ENCODE results near the gene KCNQ1OT1. TPM values are rescaled to one million over a fixed set of nuclear protein-coding genes. Genes with fewer than 3 reads are reported as not detected.
A peak's percentile ranks its signal among the peaks of the same experiment; 100 is the strongest.

KCNQ1OT1 gene
- total RNA-seq = under 1 TPM; 0.18 to 0.20 (median 0.19) TPM

DNA sequence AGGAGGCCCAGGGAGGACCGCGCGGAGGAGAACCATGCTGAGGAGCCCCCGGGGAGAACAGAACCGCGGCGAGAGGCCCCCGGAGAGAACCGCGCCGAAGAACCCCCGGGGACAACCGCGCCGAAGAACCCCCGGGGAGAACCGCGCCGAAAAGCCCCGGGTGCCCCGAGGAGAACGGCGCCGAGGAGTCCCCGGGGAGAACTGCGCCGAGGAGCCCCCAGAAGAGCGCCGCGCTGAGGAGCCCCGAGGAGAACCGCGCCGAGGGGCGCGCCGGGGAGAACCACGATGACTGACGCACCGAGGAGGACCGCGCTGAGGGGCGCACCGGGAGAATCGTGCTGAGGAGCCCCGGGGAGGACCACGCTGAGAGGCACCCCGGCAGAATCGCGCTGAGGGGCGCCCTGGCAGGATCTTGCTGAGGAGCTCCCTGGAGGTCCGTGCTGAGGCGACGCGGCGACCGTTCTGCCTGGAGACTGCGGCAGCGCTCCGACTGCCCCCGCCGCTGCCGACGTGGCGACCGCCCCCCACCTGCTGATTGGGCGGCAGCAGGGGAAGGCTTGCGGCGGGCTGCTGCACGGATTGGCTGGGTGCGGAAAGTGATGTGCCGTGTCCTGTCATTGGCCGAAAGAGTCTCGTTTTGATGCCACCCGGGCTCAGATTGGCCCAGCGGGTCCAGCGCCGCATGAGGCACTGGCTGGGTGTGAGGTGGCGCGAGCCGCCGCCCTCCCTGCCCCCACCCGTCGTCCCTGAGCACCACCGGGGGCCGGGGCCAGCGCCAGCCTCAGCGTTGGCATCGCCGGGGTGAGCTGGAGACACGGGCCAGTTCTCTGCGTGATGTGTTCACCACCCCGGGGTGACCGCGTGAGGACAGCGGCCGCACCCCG is at the start of gene KCNQ1OT1:
TSS of gene KCNQ1OT1 (minus strand) at position 464 of the 884 bp plus-strand sequence.
- Mint-ChIP-seq H3K4me1 (ENCODE audit: low read depth) (peaks cover 10% of the 10 kb centered on the region), H3K36me3 (ENCODE audit: insufficient read depth) (peaks cover 8% of the 10 kb centered on the region), H3K27me3 (ENCODE audit: low read depth) (no peaks in the 10 kb centered on the region), H3K4me3 (peak within 1 kb of the TSS; percentile 84), H3K9me3 (no peaks in the 10 kb centered on the region)
- peak; percentile 96 to 97 for ATAC-seq
- peak; percentile 78 for DNase-seq

DNA sequence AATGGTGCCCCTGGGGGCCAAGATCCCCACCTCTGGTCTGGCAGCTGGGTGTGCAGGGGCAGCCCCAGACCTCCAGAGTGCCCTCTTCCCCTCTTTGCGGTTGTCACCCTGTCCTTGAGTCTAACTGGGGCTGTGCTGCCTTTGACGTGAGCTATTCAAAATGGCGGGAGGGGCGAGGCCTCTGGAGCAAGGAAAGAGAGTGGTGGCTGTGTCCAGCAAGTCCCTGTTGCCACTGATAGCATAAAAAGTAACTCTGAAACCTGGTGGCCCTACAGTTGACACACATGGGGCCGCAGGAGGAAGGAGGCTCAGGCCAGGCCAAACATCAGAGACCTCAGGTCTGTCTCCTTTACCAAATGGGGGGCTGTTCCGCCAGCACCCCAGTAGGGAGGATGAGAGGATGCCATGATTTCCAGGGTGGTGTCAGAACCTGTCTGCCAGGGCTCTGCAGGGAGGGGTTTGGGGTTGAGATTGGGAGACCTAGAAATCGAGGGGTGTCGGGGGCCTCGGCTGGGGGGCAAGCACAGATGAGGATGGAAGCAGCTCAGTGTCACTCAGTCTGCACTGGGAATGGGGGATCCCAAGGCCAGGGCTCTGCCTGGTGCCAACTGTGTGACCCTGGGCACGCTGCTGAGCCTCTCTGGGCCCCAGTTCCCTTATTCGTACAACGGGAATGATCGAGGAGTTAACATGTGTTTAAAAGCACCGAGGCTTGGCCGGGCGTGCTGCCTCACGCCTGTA is 49.2 kb upstream of the KCNQ1OT1 start:
- Mint-ChIP-seq H3K36me3 (ENCODE audit: insufficient read depth) (peaks cover 8% of the 10 kb centered on the region), H3K27me3 (ENCODE audit: low read depth) (no peaks in the 10 kb centered on the region), H3K9me3 (no peaks in the 10 kb centered on the region), H3K4me3 (no peak overlapping the region), H3K4me1 (ENCODE audit: low read depth) (no peaks in the 10 kb centered on the region)
- DNase-seq (no peak), ATAC-seq (no peak)

DNA sequence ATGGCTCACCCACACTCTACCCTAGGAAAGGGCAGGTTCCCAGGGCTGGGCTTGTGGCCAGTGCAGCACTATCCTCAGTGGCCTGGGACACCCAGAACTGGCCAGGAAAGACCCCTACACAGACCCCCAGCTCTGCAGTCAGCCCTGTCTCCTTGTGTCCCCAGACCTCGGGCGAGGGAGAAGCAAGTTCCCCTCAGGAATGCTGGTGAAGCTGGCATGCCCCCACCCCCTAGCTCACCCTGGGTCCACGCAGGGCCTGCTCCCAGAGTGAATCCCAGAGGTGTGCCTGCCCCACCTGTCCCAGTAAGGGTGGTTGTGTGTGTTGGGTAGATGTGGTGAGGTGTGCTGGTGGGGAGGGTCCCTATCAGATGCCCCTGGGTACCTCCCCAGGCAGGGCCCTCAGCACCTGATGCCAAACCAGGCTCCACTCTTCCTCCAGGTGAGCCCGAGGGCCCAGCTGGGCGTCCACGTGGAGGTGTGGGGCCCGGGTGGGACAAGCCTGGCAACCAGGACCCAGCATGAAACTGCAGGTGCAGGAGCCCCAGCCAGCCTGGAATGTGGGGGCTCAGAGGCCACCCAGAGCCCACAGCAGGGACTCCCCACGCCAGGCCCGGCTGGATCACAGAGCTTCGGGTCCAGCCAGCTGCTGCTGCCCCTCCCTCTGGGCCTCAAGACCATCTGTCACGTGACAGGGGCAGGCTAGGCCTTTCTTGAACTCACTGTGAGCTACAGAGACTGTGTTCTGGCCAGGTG is 48.4 kb upstream of the KCNQ1OT1 start:
- peaks cover 8% of the 10 kb centered on the region for H3K36me3 Mint-ChIP-seq (ENCODE audit: insufficient read depth)
- H3K4me3 Mint-ChIP-seq = no peak overlapping the region
- H3K9me3 Mint-ChIP-seq = no peaks in the 10 kb centered on the region
- no peaks in the 10 kb centered on the region for H3K4me1 Mint-ChIP-seq (ENCODE audit: low read depth)
- no peaks in the 10 kb centered on the region for H3K27me3 Mint-ChIP-seq (ENCODE audit: low read depth)
- no peak for ATAC-seq
- no peak for DNase-seq

GRCh38 chr11:2747248-2748027 is 47.6 kb upstream of the KCNQ1OT1 start:
- no peaks in the 10 kb centered on the region for H3K4me1 Mint-ChIP-seq (ENCODE audit: low read depth)

GRCh38 chr11:2746401-2747247 is 46.8 kb upstream of the KCNQ1OT1 start:
- no peaks in the 10 kb centered on the region for H3K27me3 Mint-ChIP-seq (ENCODE audit: low read depth)
- ATAC-seq (no peak), DNase-seq (no peak)
- no peak overlapping the region for H3K4me3 Mint-ChIP-seq
- H3K4me1 Mint-ChIP-seq (ENCODE audit: low read depth) = no peaks in the 10 kb centered on the region
- no peaks in the 10 kb centered on the region for H3K9me3 Mint-ChIP-seq
- no peaks in the 10 kb centered on the region for H3K36me3 Mint-ChIP-seq (ENCODE audit: insufficient read depth)

More at GRCh38 chr11:2747248-2748027, 47.6 kb upstream of the KCNQ1OT1 start:
- H3K4me3 Mint-ChIP-seq = no peak overlapping the region
- no peaks in the 10 kb centered on the region for H3K9me3 Mint-ChIP-seq
- no peak for ATAC-seq
- peaks cover 3% of the 10 kb centered on the region for H3K36me3 Mint-ChIP-seq (ENCODE audit: insufficient read depth)
- no peaks in the 10 kb centered on the region for H3K27me3 Mint-ChIP-seq (ENCODE audit: low read depth)
- no peak for DNase-seq

DNA sequence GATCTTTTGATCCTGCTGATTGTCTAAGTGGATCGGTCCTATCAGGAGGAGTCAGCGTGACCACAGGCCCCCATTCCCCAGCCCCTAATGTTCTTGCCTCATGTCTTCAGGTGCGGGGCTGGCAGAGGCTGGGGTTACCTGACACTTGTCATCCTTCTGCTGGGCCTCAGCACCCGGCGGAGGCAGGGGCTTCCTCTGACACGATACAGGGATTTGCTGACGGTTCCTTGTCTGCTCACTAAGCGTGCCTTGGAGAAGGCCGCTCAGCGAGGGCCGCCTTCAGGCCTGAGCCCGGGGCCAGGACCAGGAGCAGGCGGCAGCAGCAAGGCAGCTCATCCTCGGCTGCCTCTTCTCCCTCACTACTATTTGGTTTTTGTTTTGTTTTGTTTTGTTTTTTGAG is 45.7 kb upstream of the KCNQ1OT1 start:
- H3K9me3 Mint-ChIP-seq = no peaks in the 10 kb centered on the region
- H3K4me3 Mint-ChIP-seq = no peak overlapping the region
- no peaks in the 10 kb centered on the region for H3K36me3 Mint-ChIP-seq (ENCODE audit: insufficient read depth)
- H3K4me1 Mint-ChIP-seq (ENCODE audit: low read depth) = no peaks in the 10 kb centered on the region
- DNase-seq (no peak), ATAC-seq (no peak)
- H3K27me3 Mint-ChIP-seq (ENCODE audit: low read depth) = no peaks in the 10 kb centered on the region

- no peaks in the 10 kb centered on the region for H3K9me3 Mint-ChIP-seq
- ATAC-seq (no peak), DNase-seq (no peak)
- H3K27me3 Mint-ChIP-seq (ENCODE audit: low read depth) = no peaks in the 10 kb centered on the region
- no peak overlapping the region for H3K4me3 Mint-ChIP-seq
- no peaks in the 10 kb centered on the region for H3K36me3 Mint-ChIP-seq (ENCODE audit: insufficient read depth)
- no peaks in the 10 kb centered on the region for H3K4me1 Mint-ChIP-seq (ENCODE audit: low read depth)
Observed at GRCh38 chr11:2744166-2744565, 44.4 kb upstream of the KCNQ1OT1 start.

DNA sequence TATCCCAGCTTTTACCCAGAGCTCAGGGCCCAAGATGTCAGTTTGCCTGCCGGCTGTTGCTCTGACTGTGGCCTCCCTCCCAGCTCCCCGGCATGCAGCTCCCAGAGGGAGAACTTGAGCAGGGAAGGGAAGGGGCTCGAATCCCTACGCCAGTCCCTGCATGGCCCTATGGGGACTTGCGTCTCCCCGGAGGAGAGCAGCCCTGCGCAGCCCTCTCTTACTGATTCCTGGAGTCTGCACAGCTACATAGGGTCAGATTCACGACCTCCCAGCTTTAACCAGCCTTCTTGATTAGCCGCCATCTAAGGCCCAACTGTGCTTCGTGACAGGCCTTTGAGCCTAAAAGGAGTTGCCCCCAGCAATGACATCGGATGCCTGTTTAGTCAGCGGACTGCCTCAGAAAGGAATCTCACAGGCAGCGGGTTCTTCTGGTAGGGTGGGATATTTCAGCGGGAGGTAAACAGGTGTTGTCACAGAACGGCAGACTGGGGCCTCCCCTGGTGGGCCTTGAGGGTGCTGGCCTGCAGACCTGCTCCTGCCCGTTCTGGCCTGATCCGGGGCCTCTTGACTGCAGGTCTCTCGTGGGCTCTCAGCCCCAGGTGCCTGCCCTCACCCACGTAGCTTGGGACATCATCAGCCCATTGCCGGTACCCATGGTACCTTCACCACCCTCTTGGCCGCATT is 43.8 kb upstream of the KCNQ1OT1 start:
- no peak for ATAC-seq
- Mint-ChIP-seq H3K4me3 (no peak overlapping the region), H3K27me3 (ENCODE audit: low read depth) (no peaks in the 10 kb centered on the region), H3K36me3 (ENCODE audit: insufficient read depth) (no peaks in the 10 kb centered on the region), H3K4me1 (ENCODE audit: low read depth) (no peaks in the 10 kb centered on the region), H3K9me3 (no peaks in the 10 kb centered on the region)
- no peak for DNase-seq

GRCh38 chr11:2742611-2743426 is 43.0 kb upstream of the KCNQ1OT1 start:
- no peak overlapping the region for H3K4me3 Mint-ChIP-seq
- H3K27me3 Mint-ChIP-seq (ENCODE audit: low read depth) = no peaks in the 10 kb centered on the region
- DNase-seq (no peak), ATAC-seq (no peak)
- no peaks in the 10 kb centered on the region for H3K9me3 Mint-ChIP-seq
- no peaks in the 10 kb centered on the region for H3K4me1 Mint-ChIP-seq (ENCODE audit: low read depth)
- no peaks in the 10 kb centered on the region for H3K36me3 Mint-ChIP-seq (ENCODE audit: insufficient read depth)

- no peaks in the 10 kb centered on the region for H3K9me3 Mint-ChIP-seq
- H3K4me1 Mint-ChIP-seq (ENCODE audit: low read depth) = no peaks in the 10 kb centered on the region
- H3K36me3 Mint-ChIP-seq (ENCODE audit: insufficient read depth) = no peaks in the 10 kb centered on the region
- H3K4me3 Mint-ChIP-seq = no peak overlapping the region
- no peaks in the 10 kb centered on the region for H3K27me3 Mint-ChIP-seq (ENCODE audit: low read depth)
- DNase-seq (no peak), ATAC-seq (no peak)
Observed at GRCh38 chr11:2742201-2742600, 42.4 kb upstream of the KCNQ1OT1 start.

DNA sequence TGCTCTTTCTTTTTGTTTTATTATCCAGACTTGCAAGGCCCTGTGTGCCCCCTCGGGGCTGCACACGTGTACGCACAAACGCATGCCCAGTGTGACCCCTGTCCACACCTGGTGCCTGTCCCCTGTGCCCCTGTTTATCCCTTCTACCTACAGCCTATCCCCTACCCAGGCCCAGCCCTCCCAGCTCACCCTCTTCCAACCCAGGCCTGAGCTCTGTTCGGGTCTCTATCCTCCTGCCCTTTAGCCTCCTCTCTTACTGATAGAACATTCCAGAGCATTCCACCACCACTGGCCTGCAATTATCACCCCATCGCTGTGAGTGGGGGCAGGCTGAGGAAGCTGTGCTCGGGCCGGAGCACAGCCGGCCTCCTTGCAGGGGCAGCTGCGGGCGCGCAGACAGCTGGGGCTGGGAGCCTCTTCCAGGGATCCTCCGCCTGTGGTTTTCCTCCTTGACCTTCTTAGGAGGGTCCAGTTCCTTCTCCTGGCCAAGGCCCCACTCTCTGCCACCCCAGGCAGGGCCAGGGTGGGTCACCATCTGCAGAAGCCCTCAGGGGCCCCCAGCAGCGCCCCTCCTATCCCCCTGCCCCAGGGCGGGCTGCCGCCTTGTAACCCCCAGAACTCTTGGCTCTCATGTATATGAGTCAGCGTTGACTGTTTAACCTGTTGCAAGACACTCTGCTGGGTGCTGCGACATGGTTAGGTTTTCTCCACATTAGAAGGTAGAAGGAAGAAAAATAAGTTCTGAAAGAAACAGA is 41.8 kb upstream of the KCNQ1OT1 start:
- H3K4me1 Mint-ChIP-seq (ENCODE audit: low read depth) = no peaks in the 10 kb centered on the region
- no peak for DNase-seq
- ATAC-seq = no peak

GRCh38 chr11:2741006-2741376 is 41.2 kb upstream of the KCNQ1OT1 start:
- Mint-ChIP-seq H3K27me3 (ENCODE audit: low read depth) (no peaks in the 10 kb centered on the region), H3K4me1 (ENCODE audit: low read depth) (no peaks in the 10 kb centered on the region), H3K9me3 (no peaks in the 10 kb centered on the region), H3K36me3 (ENCODE audit: insufficient read depth) (no peaks in the 10 kb centered on the region), H3K4me3 (no peak overlapping the region)
- DNase-seq (no peak), ATAC-seq (no peak)

More for the DNA sequence above, 41.8 kb upstream of the KCNQ1OT1 start:
- Mint-ChIP-seq H3K4me3 (no peak overlapping the region), H3K27me3 (ENCODE audit: low read depth) (no peaks in the 10 kb centered on the region), H3K9me3 (no peaks in the 10 kb centered on the region), H3K36me3 (ENCODE audit: insufficient read depth) (no peaks in the 10 kb centered on the region)
